ENCODE results near the gene ABCA6.
"Not testable (repeated sequence)": the region's sequence is repeated elsewhere in the genome, so short reads cannot be mapped to it uniquely, and the experiment has no call there.

Gene ABCA6, protein sequence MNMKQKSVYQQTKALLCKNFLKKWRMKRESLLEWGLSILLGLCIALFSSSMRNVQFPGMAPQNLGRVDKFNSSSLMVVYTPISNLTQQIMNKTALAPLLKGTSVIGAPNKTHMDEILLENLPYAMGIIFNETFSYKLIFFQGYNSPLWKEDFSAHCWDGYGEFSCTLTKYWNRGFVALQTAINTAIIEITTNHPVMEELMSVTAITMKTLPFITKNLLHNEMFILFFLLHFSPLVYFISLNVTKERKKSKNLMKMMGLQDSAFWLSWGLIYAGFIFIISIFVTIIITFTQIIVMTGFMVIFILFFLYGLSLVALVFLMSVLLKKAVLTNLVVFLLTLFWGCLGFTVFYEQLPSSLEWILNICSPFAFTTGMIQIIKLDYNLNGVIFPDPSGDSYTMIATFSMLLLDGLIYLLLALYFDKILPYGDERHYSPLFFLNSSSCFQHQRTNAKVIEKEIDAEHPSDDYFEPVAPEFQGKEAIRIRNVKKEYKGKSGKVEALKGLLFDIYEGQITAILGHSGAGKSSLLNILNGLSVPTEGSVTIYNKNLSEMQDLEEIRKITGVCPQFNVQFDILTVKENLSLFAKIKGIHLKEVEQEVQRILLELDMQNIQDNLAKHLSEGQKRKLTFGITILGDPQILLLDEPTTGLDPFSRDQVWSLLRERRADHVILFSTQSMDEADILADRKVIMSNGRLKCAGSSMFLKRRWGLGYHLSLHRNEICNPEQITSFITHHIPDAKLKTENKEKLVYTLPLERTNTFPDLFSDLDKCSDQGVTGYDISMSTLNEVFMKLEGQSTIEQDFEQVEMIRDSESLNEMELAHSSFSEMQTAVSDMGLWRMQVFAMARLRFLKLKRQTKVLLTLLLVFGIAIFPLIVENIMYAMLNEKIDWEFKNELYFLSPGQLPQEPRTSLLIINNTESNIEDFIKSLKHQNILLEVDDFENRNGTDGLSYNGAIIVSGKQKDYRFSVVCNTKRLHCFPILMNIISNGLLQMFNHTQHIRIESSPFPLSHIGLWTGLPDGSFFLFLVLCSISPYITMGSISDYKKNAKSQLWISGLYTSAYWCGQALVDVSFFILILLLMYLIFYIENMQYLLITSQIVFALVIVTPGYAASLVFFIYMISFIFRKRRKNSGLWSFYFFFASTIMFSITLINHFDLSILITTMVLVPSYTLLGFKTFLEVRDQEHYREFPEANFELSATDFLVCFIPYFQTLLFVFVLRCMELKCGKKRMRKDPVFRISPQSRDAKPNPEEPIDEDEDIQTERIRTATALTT (N-terminal part only)

DNA sequence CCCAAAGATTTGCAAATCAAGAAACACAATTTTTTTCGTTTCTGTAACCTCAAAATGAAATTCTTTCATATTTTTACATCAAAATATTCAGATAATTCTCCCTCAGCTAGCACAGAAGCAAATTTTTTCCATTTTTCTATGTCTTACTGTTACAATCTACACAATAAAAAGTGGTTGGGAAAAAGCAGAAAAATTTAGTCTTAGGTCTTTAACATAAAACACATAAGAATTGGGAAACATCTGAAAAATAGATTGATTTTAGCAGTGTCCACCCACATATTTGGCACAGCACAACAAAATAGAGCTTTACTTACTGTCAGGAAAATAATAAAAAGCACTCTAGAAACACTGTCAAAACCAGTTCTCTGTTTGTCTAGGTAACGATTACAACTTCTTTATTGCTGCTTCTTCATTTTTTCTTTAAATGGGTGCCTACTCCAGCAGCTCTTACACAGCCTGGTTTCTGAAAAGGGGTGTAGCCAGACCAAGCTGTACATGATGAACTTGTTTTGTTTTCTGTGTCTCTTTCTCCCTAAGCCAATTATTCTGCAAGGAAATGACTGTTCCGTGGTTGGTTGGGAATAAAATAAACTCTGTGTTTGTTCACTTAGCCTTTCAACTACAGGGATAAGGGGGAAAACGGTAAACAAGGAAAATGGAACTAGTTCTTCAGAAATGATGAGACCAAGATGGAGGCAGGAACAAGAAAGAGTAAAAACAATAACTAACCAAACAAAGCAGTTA lies at the start of gene ABCA6:
TSS of gene ABCA6 (minus strand) at position 465 of the 744 bp plus-strand sequence. CDS start 1,192 bp downstream, outside the sequence.
- no peak for DNase-seq (ENCODE audit: low spot score)

DNA sequence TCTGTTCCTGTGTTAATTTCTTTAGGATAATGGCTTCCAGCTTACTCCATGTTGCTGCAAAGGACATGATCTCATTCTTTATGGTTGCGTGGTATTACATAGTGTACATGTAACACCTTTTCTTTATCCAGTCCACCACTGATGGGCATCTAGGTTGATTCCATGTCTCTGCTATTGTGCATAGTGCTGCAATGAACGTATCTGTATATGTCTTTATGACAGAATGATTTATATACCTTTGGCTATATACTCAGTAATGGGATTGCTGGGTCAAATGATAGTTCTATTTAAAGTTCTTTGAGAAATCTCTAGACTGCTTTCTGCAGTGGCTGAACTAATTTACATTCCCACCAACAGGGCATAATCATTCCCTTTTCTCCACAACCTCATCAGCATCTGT lies 47.1 kb upstream of the ABCA6 start:
- DNase-seq (ENCODE audit: low spot score) = no peak

DNA sequence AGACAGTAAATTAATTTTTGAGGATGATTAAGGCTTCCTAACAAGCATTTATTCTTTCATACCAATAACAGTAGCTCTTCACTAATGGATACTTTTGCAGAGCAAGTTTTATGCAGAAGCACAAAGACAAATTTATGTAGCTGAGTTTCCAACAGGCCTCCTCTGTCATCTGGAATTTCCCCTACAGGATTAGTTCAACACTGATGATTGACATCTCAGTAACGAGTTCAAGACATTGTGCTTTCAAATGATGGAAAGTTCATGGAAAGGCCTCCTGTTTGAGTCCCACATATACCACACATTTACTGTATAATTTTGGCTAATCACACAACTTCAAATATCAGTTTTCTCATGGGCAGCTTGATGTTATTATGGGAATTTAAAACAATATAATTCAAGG lies 46.4 kb upstream of the ABCA6 start:
- no peak for DNase-seq (ENCODE audit: low spot score)

DNA sequence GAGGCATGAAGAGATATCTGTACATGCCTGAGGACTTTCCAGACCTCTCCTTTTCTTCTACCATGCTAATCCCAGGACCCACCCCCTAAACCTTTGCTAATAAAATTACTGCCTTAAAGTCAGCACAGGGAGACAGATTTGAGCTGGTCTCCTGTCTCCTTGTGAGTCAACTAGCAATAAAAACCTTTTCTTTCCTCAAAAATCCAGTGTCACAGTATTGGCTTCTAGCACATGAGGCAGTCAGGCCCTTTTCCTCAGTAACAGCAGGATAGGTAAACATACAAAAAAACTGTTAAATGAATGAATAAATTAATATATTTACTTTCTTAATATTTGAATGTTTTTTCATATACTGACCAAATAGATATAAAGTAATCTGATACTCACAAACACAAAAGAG lies 45.6 kb upstream of the ABCA6 start:
- DNase-seq (ENCODE audit: low spot score) = no peak

DNA sequence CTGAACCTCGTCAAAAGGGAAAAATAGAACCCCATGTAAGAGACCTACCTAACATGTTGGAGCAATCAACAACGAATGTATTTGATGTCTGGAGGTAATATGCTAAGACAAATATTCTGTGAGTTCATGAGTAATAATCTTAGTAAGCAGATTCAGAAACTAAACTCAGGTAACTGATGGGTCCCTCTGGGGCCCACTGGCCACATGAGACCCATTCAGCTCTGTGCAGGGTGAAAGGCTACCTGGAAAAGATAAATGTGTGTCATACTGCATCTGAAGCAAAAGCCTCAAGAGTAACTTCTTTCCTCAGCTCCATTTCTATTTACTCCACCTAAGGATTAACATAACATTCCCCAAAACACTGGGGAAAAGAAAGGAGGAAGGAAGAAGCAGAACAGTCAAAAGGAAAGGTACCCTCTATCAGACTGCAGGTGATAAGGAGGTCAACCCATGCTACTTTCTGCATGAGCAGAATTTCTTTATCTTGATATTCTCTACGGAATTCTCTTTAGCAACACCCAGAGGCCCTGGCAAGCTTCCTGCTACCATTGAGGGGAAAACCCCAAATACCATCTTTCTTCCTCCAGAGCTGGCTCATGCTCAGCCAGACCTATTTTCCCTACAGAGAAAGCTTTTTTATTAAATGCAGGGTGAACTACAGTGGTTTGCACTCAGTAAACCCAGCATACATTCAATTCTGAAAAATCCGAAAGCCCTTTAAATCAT lies 37.7 kb upstream of the ABCA6 start:
- no peak for DNase-seq (ENCODE audit: low spot score)

DNA sequence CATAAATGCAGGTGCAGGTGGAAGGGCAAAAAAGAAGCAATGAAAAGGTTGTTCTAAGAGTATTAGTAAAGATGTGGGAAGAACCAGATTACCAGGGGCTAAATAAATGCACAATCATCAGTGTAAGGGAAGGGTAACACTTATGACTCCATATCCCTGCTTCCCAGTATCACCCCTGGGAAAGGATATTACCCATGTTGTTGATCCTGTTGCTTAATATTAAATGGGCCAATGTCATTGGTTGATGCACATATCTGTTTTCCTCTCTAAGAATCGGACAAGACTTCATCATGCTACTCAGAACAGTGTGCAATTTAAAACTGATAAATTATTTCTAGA lies 34.7 kb upstream of the ABCA6 start:
- no peak for DNase-seq (ENCODE audit: low spot score)

DNA sequence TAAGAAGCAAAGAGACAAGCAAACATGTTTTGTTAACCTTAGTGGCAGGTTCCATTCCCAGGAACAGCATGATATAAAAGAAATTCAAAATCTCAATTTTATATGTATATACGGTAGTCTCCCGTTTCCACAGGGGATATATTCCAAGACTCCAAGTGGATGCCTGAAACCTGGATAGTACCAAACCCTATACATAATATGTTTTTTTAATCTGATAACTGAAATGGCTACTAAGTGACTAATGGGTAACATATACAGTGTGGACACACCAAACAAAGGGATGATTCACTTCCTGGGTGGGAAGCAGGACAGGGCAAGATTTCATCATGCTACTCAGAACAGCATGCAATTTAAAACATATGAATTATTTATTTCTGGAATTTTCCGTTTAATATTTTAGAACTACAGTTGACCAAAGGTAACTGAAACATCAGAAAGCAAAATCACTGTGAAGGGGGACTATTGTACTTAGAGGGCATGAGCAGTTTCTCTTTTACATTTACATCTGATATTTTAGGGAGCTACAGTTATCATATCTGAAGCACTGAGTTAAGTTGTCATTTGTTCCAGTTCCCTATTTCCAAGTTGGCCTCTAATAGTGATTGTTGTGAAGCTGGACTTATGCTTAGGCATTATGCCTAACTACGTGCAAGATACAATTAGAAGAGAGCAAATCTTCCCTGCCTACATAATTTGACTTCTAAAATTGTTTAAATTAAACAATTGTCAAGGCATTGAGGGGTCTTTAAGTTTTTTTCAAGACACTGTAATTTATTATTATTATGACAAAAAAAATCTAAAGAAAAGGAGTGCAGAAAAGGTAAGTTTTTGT lies 34.1 kb upstream of the ABCA6 start:
- no peak for DNase-seq (ENCODE audit: low spot score)

DNA sequence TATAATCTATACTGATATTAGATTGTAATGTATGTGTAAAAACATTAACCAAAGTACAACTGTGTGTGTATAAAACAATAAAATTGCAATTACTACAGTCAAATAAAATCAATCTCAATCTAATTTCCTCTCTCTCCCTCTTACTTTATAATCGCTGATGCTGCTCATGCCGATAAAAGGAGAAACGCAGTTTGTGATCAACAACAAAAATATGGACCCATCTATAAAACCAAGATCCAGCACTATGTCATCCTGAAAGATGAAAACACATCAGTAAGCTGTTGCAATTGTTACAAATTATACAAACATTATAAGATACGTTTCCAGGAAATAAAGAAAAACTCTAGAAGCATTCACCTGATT lies 33.5 kb upstream of the ABCA6 start:
- no peak for DNase-seq (ENCODE audit: low spot score)

DNA sequence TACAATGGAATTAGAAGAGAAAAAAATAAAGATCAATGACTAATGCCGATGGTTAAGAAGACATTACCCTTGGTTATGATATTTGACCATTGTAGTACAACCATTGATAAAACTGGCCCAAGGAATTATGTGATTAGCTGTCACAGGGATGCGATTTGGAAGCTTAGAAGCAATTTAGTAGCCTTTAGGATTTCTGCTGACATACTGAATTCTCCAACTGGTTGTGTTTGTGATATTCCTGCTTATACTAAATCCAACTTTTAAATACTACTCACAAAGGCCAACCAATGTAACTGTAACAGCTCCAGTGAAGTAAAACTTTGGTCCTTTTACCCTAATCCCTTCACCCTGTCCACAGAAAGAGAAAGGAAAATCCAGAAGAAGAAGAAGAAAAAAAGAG lies 31.4 kb upstream of the ABCA6 start:
- DNase-seq (ENCODE audit: low spot score) = no peak

DNA sequence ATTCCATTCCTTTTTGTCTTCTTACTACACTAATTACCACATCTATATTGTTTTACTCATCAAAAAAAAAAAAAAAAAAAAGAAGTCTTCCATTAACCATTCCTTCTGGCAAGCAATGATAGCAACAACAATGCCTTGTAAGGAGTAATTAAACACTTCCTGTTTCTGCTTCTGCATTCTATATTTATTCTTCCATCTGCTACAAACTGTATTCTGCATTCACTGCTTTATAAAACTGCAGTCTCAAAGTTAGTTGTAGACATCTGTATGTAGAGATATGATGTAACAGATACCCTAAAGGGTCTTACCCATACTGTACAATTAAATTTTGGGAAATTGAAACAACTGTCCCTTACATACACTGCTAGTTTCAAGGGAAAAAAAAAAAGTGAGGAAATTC lies 28.7 kb upstream of the ABCA6 start:
- no peak for DNase-seq (ENCODE audit: low spot score)

DNA sequence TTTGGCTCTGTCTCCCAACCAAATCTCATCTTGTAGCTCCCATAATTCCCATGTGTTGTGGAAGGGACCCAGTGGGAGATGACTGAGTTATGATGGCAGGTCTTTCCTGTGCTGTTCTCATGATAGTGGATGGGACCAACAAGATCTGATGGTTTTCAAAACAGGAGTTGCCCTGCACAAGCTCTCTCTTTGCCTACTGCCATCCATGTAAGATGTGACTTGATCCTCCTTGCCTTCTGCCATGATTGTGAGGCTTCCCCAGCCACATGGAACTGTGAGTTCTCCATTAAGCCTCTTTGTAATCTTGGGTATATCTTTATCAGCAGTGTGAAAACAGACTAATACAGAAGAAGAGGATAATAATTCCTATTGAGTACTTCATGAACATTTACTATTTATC lies 26.9 kb upstream of the ABCA6 start:
- not testable (repeated sequence) for DNase-seq (ENCODE audit: low spot score)

DNA sequence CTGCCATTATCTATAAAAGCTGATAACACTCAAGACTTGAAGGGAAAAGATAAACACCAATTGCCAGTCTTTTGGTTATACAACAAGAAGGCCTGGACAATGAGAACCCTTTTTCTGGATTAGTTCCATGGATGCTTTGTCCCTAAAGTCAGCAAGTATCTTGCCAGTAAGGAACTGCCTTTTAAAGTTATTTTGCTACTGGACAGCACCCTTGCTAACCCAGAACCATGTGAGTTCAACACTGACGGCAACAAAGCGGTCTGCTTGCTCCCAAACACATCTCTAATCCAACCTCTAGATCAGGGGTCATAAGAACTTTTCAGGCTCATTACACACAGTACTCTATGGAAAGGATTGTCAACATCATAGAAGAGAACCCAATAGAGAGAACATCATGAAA lies 25.3 kb upstream of the ABCA6 start:
- DNase-seq (ENCODE audit: low spot score) = no peak

DNA sequence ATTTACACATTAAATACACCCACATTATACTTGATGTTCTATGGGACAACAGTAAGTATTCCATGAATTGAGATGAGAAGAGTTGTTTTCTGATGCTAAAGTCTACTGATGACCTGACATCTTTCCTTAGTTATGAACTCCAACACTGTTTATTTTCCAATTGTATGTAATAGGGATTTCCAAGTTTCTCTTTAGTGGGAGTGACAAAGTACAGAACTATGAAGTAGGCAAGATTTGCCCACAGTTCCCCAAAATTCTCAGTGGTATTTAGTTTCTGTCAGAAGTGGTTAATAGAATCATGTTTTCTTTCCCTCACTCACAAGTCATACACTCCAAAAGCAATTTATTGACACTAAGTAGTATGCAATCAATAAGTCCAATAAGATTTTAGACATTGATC lies 22.5 kb upstream of the ABCA6 start:
- no peak for DNase-seq (ENCODE audit: low spot score)

DNA sequence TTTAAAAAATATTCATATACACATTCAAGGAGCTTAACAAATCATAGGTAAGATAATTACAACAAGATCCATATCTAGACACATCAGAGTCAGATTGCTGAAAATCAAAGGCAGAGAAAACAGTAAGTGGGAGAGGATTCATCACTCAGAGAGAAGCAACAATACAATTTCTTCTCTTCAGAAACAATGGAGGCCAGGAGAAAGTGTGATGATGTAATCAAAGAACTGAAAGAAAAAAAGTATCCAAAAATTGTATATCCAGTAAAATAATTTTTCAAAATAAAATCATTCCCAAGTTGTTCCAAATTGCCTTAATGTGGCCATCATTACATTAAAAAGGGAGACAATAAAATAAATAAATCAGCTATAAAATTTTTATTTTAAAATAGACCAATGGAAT lies 17.7 kb upstream of the ABCA6 start:
- no peak for DNase-seq (ENCODE audit: low spot score)

DNA sequence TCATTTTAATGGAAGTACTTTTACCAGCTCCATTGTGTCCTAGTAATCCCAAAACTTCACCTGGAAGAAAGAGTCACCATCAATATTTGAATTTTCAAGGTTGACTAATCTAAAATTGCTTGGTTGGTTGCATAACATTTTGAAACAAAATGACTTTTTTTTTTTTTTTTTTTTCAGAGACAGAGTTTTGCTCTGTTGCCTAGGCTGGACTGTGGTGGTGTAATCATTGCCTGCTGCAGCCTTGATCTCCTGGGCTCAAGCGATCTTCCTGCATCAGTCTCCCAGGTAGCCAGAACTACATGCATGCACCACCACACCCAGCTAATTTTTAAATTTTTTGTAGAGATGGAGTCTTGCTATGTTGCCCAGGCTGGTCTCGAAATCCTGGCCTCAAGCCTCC lies 12.6 kb upstream of the ABCA6 start:
- no peak for DNase-seq (ENCODE audit: low spot score)

DNA sequence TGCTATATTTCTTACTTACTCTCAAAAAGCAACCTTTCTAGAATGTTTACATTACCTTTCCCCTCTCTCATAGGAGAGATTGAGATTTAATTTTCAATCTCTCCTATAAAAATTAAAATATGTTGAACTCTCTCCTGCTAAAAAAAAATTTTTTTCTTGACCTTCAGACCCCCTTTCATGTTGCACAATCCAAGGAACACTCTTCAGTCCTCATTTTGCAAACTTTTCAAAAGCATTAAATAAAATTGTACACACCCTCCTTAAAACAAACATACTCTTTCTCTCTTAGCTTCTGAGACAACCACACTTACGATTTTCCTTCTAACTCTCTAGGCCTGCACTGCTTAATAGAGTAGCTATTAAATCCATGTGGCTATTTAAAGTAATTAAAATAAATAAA lies 8.6 kb upstream of the ABCA6 start:
- no peak for DNase-seq (ENCODE audit: low spot score)

DNA sequence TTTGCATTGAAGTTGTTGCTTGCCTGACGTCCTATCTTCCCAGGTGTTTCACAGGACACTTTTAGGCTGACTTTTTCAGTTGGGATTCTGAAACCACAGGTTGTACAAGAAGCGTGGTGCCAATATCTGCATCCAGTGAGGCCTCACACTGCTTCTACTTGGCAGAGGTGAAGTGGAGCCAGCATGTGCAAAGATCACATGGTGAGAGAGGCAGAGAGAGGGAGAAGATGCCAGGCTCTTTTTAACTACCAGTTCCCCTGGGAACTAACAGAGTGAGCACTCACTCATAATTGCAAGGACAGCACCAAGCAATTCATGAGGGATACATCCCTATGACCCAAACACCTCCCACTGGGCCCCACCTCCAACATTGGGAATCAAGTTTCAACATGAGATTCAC lies 5.8 kb upstream of the ABCA6 start:
- DNase-seq (ENCODE audit: low spot score) = no peak

DNA sequence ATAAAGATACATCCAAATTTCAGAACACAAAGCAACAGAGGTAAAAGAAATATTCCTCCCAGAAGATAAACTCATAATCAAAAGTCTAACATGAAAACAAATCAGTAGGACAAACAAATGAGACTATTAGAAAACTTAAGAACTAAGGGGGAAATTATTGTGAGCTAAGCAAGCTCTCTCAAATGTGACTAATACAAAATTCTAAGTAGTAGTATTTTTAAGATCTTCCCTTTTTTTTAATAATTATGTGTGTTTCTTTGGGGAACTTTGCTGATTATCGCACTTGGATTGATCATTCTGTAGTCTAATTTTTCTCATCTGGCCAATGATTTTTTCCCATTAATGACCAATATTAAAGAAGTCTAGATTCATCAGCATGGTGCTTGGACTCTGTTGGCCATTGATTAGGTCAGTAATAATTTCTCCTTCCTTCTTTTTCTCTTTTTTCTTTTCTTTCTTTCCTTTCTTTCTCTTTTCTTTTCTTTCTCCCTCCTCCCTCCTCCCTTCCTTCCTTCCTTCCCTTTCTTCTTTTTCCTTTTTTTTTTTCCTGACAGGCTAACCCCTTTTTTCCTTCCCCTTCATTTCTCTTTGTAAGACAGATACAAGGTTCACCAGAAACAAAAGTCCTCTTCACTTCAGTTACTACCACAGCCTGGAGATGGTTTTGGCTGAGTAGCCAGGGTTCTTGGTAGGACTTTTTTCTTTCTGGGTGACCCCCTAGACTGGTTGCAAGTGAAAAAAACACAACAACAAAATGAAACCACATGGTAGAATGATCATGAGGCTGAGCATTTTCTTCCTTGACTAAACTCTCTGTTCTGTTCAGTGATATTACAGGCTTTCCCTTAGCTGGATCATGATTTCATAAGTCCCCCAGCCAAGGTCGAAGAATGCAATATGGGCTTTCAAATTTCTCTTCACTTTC lies 2.9 kb upstream of the ABCA6 start:
- no peak for DNase-seq (ENCODE audit: low spot score)

DNA sequence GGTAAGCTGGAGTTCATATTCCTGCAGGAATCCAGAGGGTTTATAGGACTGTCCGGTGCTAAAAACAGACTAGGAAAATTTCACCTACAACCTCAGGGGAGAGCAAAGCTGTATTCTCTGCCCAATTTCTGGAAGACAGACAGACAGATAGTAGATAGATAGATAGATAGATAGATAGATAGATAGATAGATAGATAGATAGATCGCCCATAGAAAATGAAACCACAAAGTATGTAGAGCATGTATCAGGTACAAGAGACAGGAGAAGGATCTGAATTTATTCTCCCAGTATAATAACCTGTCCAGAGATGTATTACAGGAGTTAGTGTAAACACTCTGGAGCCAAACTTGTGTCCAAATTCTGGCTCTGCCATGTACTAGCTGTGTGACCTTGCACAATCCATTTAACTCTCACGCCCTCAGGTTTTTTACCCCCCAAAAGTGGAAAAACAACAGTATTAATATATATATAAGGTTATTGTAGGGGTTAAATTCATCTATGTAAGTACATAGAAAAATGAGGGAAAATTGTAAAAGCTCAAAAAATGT lies 2.1 kb upstream of the ABCA6 start:
- DNase-seq (ENCODE audit: low spot score) = no peak

Measured in cerebellar cortex (tissue), 1 donor.